Left forelimb (tissue), 1 donor: ENCODE results near the gene SPTB.

Experiments used
- DNase-seq: peaks from one replicate; pipeline ENCODE4 v3.0.0-alpha.2; 2018; ENCODE audit warnings: low spot score

Gene SPTB

GRCh38 chr14:64709126-64709525 lies 170.6 kb downstream of the SPTB start:
- peak; percentile 25 for DNase-seq

DNA sequence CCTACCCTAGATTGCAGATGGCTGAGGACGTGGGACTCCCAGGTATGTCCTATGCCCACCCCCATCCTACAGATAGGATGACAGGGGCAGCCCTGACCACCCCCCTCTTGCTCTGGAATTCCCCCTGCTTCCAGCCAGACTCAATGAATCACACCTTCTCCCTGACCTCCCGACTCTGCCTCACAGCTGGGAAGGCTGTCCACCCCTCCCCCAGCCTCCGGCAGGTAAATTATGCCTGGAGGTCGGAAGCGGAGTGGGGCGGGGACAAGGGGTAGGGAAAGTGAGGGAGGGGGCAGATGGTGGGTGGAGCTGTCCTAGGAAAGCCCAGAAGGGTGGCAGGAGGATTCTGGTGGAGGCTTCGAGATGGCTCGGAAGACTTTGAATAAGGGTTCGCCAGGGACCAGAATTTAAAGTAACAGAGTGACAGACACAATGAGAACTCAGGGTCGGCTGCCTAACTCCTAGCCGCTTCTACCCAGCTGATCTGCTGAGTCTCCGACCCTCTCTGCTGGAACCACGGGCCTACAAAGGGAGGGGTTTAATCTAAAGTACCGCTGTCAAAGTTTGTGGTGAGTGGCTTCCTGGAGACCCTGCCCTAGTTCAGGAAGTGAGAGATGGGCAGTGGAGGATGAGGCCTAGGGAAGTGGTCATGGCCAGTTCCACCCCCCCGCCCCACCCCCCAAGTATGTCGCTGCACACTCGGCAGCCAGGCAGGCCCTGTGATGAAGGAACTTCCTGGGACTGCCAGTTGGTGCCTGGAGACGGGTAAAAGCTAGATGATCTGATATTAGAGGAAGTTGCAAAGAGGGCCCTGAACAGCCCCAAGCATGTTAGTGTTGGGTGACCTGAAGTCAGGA lies 171.3 kb downstream of the SPTB start:
- peak; percentile 60 for DNase-seq

GRCh38 chr14:64707661-64708060 lies 172.0 kb downstream of the SPTB start:
- peak; percentile 23 for DNase-seq

GRCh38 chr14:64706593-64707193 lies 173.0 kb downstream of the SPTB start:
- peak; percentile 78 for DNase-seq

- DNase-seq = no peak
Measured at GRCh38 chr14:64706119-64706592, 173.6 kb downstream of the SPTB start.

GRCh38 chr14:64705381-64706118 lies 174.2 kb downstream of the SPTB start:
- DNase-seq = peak; percentile 61

- peak; percentile 69 for DNase-seq
Measured at GRCh38 chr14:64704743-64705380, 174.8 kb downstream of the SPTB start.

- peak; percentile 84 for DNase-seq
Measured at GRCh38 chr14:64704143-64704742, 175.5 kb downstream of the SPTB start, which contains the start of gene PLEKHG3. Gene PLEKHG3 (plus strand): TSS chr14:64704424. CDS start chr14:64727632, 23,208 bp downstream.

- DNase-seq = no peak
Measured at GRCh38 chr14:64703395-64704142, 176.1 kb downstream of the SPTB start.

DNA sequence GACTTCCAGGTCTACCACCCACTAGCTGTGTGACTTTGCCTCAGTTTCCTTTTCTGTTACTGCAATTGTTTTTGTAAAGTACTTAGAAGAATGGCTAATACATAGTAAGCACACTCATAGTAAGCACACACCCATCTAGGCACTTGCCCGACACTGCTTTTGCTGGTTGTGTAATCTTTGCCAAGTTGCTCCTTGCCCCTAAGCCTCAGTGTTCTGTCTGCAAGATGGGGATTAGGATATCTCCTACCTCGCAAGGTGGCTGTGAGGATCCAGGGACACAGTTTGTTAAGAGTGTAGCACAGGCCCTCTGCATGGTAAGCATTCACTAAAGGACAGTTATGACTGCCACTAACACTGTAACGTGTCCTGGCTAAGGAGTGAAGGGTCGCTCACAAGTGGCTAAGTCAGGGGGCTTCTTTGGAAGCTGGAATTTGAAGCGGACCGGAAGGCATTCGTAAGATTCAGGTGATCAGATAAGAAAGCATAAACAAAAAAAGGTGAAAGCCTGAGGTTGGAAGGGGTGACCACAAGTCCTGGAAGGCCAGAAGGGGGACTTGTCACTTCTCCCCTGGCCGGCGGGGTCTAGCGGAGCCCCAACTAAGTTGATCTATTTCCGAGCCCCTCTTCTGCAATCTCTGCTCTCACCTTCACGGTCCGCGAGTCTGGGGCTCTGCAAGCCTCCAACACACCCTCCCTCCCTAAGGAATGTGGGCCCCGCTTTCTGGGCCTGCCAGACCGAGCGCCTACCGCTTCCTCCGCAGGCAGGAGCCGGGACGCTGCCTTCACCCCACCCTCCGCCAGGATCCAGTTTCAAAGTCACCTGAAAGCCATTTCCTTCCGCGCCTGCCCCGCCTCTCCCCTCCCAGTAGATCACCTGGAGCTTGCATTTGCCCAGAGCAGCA lies 177.0 kb downstream of the SPTB start:
- peak; percentile 62 for DNase-seq

DNA sequence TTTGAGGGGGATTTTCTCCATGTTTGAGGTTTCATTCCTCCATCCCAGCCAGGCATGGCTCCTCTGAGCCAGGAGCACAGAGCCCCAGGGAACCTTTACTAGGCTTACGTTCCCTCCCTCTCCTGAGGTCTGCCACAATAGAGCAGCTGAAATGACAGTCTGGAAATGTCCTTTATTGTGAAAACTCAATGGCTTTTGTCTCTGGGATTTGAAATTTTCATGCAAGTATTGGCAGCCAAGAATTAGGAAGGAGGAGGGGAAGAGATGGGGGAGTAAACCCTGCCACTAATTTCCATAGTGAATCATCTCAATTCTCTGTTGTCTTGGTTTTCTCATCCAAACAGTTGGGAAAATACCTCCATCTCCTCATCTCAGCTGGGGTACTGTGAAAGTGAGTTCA lies 178.0 kb downstream of the SPTB start:
- DNase-seq = peak; percentile 47

- DNase-seq = peak; percentile 26
Measured at GRCh38 chr14:64700894-64701293, 178.8 kb downstream of the SPTB start.

DNA sequence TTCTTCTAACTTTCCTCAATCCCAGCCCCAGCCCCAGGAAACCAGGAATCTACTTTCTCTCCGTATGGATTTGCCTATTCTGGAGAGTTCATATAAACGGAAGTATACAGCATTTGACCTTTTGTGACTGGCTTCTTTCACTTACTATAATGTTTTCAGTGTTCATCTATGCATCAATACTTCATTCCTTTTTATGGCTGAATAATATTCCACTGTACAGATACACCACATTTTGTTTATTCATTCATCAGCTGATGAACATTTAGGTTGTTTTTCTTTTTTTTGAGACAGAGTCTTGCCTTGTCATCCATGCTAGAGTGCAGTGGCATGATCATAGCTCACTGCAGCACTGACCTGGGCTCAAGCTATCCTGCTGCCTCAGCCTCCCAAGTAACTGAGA lies 179.4 kb downstream of the SPTB start:
- no peak for DNase-seq

- peak; percentile 36 for DNase-seq
Measured at GRCh38 chr14:64698903-64699302, 180.8 kb downstream of the SPTB start.

- no peak for DNase-seq
Measured at GRCh38 chr14:64696355-64696857, 183.3 kb downstream of the SPTB start.
